Right lobe of liver (tissue), 6 donors: Measurements from ENCODE around the gene DIO2. TPM values are rescaled to one million over a fixed set of nuclear protein-coding genes. Genes with fewer than 3 reads are reported as not detected.

Experiments used
- ATAC-seq, 4 donors: fragments of 200-7000 bp; cut with Tn5 transposase; one replicate each; pipeline ENCODE4 v1.9.1; 2020; ENCODE audit warnings: mild to moderate bottlenecking in 4 of 4, moderate library complexity in 4 of 4
- DNase-seq, 3 donors: peaks; one replicate each; pipeline ENCODE4 v3.0.0-alpha.2; 2020
- H3K27ac ChIP-seq, 3 donors: fragments of 200-600 bp; one replicate each; pipeline ENCODE4 v1.8.0; 2022
- H3K27me3 ChIP-seq, 2 donors: fragments of 200-600 bp; one replicate each; pipeline ENCODE4 v1.8.0; 2022
- H3K36me3 ChIP-seq, 4 donors: fragments of 200-600 bp; sonication (generic) in 1 of 4; one replicate each; pipeline versions ENCODE4 v1.5.1 to v1.8.0; 2017 to 2022; ENCODE audit warnings: control low read depth in 1 of 4
- H3K4me1 ChIP-seq, 4 donors: fragments of 200-600 bp; sonication (generic) in 1 of 4; one replicate each; pipeline versions ENCODE4 v1.5.1 to v1.8.0; 2017 to 2022; ENCODE audit warnings: control low read depth in 1 of 4
- H3K4me3 ChIP-seq, 3 donors: fragments of 200-600 bp; one replicate each; pipeline ENCODE4 v1.8.0; 2022
- H3K9me3 ChIP-seq, 4 donors: fragments of 200-600 bp; sonication (generic) in 1 of 4; one replicate each; pipeline versions ENCODE4 v1.5.1 to v1.8.0; 2017 to 2022; ENCODE audit warnings: control low read depth in 1 of 4
- CTCF ChIP-seq, 4 donors: fragments of 200-600 bp in 3 of 4; fragments of 450-650 bp in 1 of 4; IDR thresholded peaks; one replicate each; pipeline versions ENCODE4 v1.5.1 to v1.8.0; 2016 to 2022; ENCODE audit warnings: antibody characterized with exemption in 4 of 4, mild to moderate bottlenecking in 2 of 4
- POLR2A ChIP-seq: fragments of 450-650 bp; IDR thresholded peaks from one replicate; pipeline ENCODE4 v1.6.1; 2017; ENCODE audit warnings: antibody characterized with exemption, mild to moderate bottlenecking
- WGBS: methylation state at CpG from one replicate; pipeline ENCODE4 v1.1.6; 2018; ENCODE audit warnings: low coverage, low lambda C conversion rate; ENCODE audit not compliant: insufficient coverage; ENCODE audit errors: missing lambda C conversion rate; 5-methylcytosine and 5-hydroxymethylcytosine counted together
- intact Hi-C, 2 donors: fragments of 100-400 bp; cut with DNase I; formaldehyde crosslinking; loops; one replicate each; pipeline versions ENCODE4 v1.11.2 to v1.14.1; 2022
- total RNA-seq, 6 experiments: library from RNA; depleted of rRNA in 2 of 6; stranded (reverse); fragments of >200 nt in 2 of 6; fragmentation: NEBNext Ultra II Directional in 3 of 6; extraction: Animal tissue kit (Norgen Biotek cat#: 25700) in 3 of 6; gene quantifications; one replicate each; pipeline versions ENCODE4 v1.1.0 to v1.2.4, GENCODE V29; 2016 to 2023
- donor health status: DM: no; HTN: yes; CAD: no.
- donor health status: DM: no; HTN: no; CAD: no.
- donor health status: DM: no; HTN: no; CAD: no.
- donor health status: DM: no; HTN: yes; CAD: no.
- donor health status: DM: no; HTN: yes; CAD: no.

Gene DIO2
- total RNA-seq, 6 experiments from 2014 or later, result 0.02 to 0.33 TPM; not detected in 4

GRCh38 chr14:80167793-80168448 is 43.4 kb downstream of the DIO2 start:
- no peaks in the 10 kb centered on the region for H3K27me3 ChIP-seq
- no peak for DNase-seq
- H3K36me3 ChIP-seq, result no peaks in the 10 kb centered on the region
- no peak overlapping the region for H3K4me3 ChIP-seq
- no peaks in the 10 kb centered on the region for H3K4me1 ChIP-seq
- no peaks in the 10 kb centered on the region for H3K9me3 ChIP-seq
- H3K27ac ChIP-seq, result no peak overlapping the region
- intact Hi-C loops, result no loop called here
- 45% methylated on average over 6 of the region's 6 CpGs for WGBS
- ATAC-seq, result no peak
- TF ChIP-seq POLR2A (no peak), CTCF (IDR thresholded peaks at IDR 0.05) (no peak)

DNA sequence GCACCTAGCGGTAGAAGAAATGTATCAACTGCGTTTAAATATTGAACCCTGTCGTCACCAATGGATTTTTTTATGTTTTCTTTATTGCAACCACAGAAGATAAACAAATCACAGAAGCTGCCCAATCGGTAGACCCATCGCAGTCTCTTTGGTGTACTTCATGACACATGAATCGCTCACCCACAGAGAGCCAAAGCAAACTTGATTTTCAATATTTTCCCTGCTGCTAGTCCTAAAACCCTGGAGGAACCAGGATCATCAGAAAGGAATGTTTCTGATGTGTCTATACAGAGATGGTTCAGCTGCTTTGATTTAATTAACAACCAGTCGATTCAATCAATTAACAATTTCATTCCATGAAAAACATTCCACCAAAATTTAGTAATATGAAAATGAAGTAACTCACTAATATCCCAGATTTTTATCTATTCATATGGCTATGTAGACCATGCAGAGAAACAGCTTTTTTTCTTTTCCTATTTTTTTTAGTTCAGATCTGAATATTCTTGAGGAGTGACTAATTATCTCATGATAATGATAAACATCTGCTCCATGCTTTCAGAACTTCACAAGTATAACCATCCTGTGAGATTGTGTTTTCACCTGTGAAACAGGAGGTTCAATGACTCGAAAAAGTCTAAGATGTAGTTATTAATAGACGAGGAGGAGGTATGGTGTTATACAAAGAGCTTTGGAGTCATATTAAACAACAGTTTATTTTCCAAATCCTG is 46.1 kb downstream of the DIO2 start:
- H3K4me1 ChIP-seq, result no peaks in the 10 kb centered on the region
- H3K36me3 ChIP-seq, result no peaks in the 10 kb centered on the region
- intact Hi-C loops, result no loop called here
- no peak overlapping the region for H3K27ac ChIP-seq
- no peaks in the 10 kb centered on the region for H3K9me3 ChIP-seq
- TF ChIP-seq CTCF (IDR thresholded peaks at IDR 0.05) (no peak), POLR2A (no peak)
- H3K27me3 ChIP-seq, result no peaks in the 10 kb centered on the region
- H3K4me3 ChIP-seq, result no peak overlapping the region
- DNase-seq, result no peak
- 60% methylated on average over 9 of the region's 9 CpGs for WGBS
- no peak for ATAC-seq

DNA sequence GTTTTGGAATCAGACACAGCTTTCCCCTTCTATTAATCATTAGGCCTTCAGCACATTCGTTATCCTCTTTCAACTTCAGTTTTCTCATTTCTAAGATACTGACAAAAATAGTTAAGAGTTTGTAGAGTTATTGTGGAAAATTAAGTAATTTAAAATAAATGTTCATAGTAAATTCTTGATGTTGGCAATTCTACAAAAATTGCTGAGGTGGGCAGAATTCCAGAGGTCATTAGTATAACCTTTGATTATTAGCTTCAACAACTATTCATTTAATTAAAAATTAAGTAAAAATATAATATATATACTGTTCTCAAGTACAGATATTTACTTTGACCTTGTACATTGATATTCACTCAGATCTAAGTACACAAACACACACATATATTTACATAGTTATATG is 58.5 kb downstream of the DIO2 start:
- 35% methylated on average over 1 of the region's 1 CpG for WGBS
- Histone ChIP-seq H3K27me3 (peaks cover 0 to 4% of the 10 kb centered on the region in 2 donors), H3K36me3 (no peaks in the 10 kb centered on the region), H3K9me3 (no peaks in the 10 kb centered on the region), H3K27ac (no peak overlapping the region), H3K4me1 (no peaks in the 10 kb centered on the region), H3K4me3 (no peak overlapping the region)
- no peak for DNase-seq
- no peak for TF ChIP-seq POLR2A
- no peak for TF ChIP-seq CTCF (IDR thresholded peaks at IDR 0.05)
- intact Hi-C loops, result no loop called here
- ATAC-seq, result no peak

DNA sequence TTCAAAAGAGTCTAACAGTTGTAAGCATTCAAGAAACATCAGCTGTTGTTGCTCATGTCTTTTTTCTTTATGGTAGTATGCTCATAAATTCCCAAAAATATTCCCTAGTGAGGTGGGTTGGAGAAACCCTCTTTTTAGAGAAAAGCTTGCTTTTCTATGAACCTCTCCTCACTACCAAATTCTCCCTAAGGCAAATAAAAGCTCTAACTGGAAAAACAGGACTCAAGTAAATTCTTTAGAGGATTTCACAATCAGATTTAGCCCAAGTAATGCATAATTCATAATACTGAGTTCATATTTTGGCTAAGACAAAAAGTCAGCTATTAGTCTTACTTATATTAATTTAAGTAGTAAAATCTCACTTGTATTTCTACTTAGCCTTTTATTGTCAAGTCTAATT is 59.1 kb downstream of the DIO2 start:
- DNase-seq (no peak), ATAC-seq (no peak)
- Histone ChIP-seq H3K36me3 (no peaks in the 10 kb centered on the region), H3K4me3 (no peak overlapping the region), H3K4me1 (no peaks in the 10 kb centered on the region), H3K9me3 (no peaks in the 10 kb centered on the region), H3K27me3 (peaks cover 0 to 4% of the 10 kb centered on the region in 2 donors), H3K27ac (no peak overlapping the region)
- intact Hi-C loops, result no loop called here
- TF ChIP-seq POLR2A (no peak), CTCF (IDR thresholded peaks at IDR 0.05) (no peak)
